Measurements from ENCODE around the gene CLEC20A. TPM values are rescaled to one million over a fixed set of nuclear protein-coding genes. Genes with fewer than 3 reads are reported as not detected.
"Not testable (repeated sequence)": the region's sequence is repeated elsewhere in the genome, so short reads cannot be mapped to it uniquely, and the experiment has no call there.

Gene CLEC20A
- total RNA-seq, 1 donor from 2014 or later: not detected

- Mint-ChIP-seq H3K4me3 (no peak overlapping the region), H3K36me3 (ENCODE audit: low read depth) (no peaks in the 10 kb centered on the region)
Measured at GRCh38 chr1:178509414-178510007, 12.7 kb upstream of the CLEC20A start.

DNA sequence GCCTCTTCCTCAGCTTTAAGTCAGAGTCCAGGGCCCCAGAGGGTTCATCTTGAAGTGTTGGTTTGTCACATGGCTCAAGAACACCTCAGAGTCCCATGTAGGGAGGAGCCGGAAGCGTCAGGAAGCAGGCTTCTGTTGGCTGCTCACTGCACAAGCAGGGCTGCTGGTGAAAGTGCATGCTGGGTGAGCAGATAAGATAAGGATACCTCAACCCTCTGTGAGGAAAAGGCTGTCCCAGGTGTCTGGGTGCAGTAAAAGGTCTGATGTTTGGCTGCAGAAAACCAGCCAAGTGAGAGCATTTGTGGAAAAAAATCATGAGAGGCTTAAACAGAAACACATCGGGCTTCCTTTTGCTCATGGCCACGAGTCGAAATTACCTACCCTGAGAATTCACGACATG is 9.9 kb upstream of the CLEC20A start:
- Mint-ChIP-seq H3K27me3 (ENCODE audit: low read depth) (no peaks in the 10 kb centered on the region), H3K27ac (ENCODE audit: unreplicated experiment) (no peak overlapping the region), H3K36me3 (ENCODE audit: low read depth) (no peaks in the 10 kb centered on the region), H3K9me3 (no peaks in the 10 kb centered on the region), H3K4me1 (peaks cover 1% of the 10 kb centered on the region), H3K4me3 (no peak overlapping the region)
- DNase-seq (ENCODE audit: low read depth, low spot score): no peak
- no peak for TF ChIP-seq CTCF (conservative IDR thresholded peaks at IDR 0.05)

More at GRCh38 chr1:178509414-178510007, 12.7 kb upstream of the CLEC20A start:
- no peak for DNase-seq (ENCODE audit: low read depth, low spot score)
- Mint-ChIP-seq H3K4me1 (no peaks in the 10 kb centered on the region), H3K27me3 (ENCODE audit: low read depth) (no peaks in the 10 kb centered on the region), H3K27ac (ENCODE audit: unreplicated experiment) (no peak overlapping the region), H3K9me3 (no peaks in the 10 kb centered on the region)
- TF ChIP-seq CTCF (conservative IDR thresholded peaks at IDR 0.05): no peak

GRCh38 chr1:178506177-178506576 is 9.4 kb upstream of the CLEC20A start:
- no peak for DNase-seq (ENCODE audit: low read depth, low spot score)
- no peak overlapping the region for H3K27ac Mint-ChIP-seq (ENCODE audit: unreplicated experiment)
- no peaks in the 10 kb centered on the region for H3K9me3 Mint-ChIP-seq
- H3K27me3 Mint-ChIP-seq (ENCODE audit: low read depth): no peaks in the 10 kb centered on the region
- H3K4me1 Mint-ChIP-seq: peaks cover 4% of the 10 kb centered on the region
- no peak overlapping the region for H3K4me3 Mint-ChIP-seq
- H3K36me3 Mint-ChIP-seq (ENCODE audit: low read depth): no peaks in the 10 kb centered on the region
- TF ChIP-seq CTCF (conservative IDR thresholded peaks at IDR 0.05): no peak

- H3K27ac Mint-ChIP-seq (ENCODE audit: unreplicated experiment): peak overlapping the region; percentile 57
- no peaks in the 10 kb centered on the region for H3K9me3 Mint-ChIP-seq
- no peak overlapping the region for H3K4me3 Mint-ChIP-seq
- H3K4me1 Mint-ChIP-seq: peaks cover 7% of the 10 kb centered on the region
- no peaks in the 10 kb centered on the region for H3K36me3 Mint-ChIP-seq (ENCODE audit: low read depth)
- no peak for DNase-seq (ENCODE audit: low read depth, low spot score)
- H3K27me3 Mint-ChIP-seq (ENCODE audit: low read depth): no peaks in the 10 kb centered on the region
- no peak for TF ChIP-seq CTCF (conservative IDR thresholded peaks at IDR 0.05)
Measured at GRCh38 chr1:178504286-178504685, 7.5 kb upstream of the CLEC20A start.

GRCh38 chr1:178503849-178504248 is 7.1 kb upstream of the CLEC20A start:
- peaks cover 7% of the 10 kb centered on the region for H3K4me1 Mint-ChIP-seq
- no peaks in the 10 kb centered on the region for H3K9me3 Mint-ChIP-seq
- H3K36me3 Mint-ChIP-seq (ENCODE audit: low read depth): no peaks in the 10 kb centered on the region
- no peaks in the 10 kb centered on the region for H3K27me3 Mint-ChIP-seq (ENCODE audit: low read depth)
- DNase-seq (ENCODE audit: low read depth, low spot score): no peak
- H3K4me3 Mint-ChIP-seq: no peak overlapping the region
- H3K27ac Mint-ChIP-seq (ENCODE audit: unreplicated experiment): no peak overlapping the region
- no peak for TF ChIP-seq CTCF (conservative IDR thresholded peaks at IDR 0.05)

DNA sequence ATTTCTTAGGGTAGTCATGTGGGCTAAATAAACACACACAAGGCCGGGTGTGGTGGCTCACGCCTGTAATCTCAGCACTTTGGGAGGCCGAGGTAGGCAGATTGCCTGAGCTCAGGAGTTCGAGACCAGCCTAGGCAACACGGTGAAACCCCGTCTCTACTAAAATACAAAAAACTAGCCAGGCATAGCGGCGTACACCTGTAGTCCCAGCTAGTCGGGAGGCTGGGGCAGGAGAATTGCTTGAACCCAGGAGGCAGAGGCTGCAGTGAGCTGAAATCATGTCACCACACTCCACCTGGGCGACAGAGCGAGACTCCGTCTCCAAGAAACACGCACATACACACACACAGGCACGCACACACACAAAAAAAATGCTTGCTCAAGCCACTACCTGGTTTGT is 6.6 kb upstream of the CLEC20A start:
- DNase-seq (ENCODE audit: low read depth, low spot score); H3K4me3 Mint-ChIP-seq; H3K27ac Mint-ChIP-seq (ENCODE audit: unreplicated experiment); H3K27me3 Mint-ChIP-seq (ENCODE audit: low read depth); H3K9me3 Mint-ChIP-seq; H3K36me3 Mint-ChIP-seq (ENCODE audit: low read depth); H3K4me1 Mint-ChIP-seq: not testable (repeated sequence)
